ENCODE data around the gene RIPOR3. TPM values are rescaled to one million over a fixed set of nuclear protein-coding genes. Genes with fewer than 3 reads are reported as not detected.

RIPOR3 gene
- total and polyA plus RNA-seq, 4 donors, result 5.6 to 90.3 (median 16.3) TPM

- H3K4me3 ChIP-seq (ENCODE audit: low read depth in 1 of 3, low read length in 3 of 3), result no peak overlapping the region
- no peak overlapping the region for H3K27ac ChIP-seq (ENCODE audit: low read depth in 1 of 2, low read length in 2 of 2)
- 89% methylated on average over 5 of the region's 5 CpGs for WGBS
- no peak for TF ChIP-seq YY1 (IDR thresholded peaks at IDR 0.05)
- TF ChIP-seq RXRA (IDR thresholded peaks at IDR 0.05), result no peak
- no peak for TF ChIP-seq ATF3 (IDR thresholded peaks at IDR 0.05)
- no peak for TF ChIP-seq MAX (IDR thresholded peaks at IDR 0.05)
- DNase-seq (ENCODE audit: low spot score), result no peak
- H3K9ac ChIP-seq (ENCODE audit: low read depth in 1 of 2, low read length in 2 of 2), result no peak overlapping the region
- no peaks in the 10 kb centered on the region for H3K9me3 ChIP-seq (ENCODE audit: control insufficient read depth in 4 of 4, low read length in 3 of 4)
- H3K4me1 ChIP-seq (ENCODE audit: control insufficient read depth in 4 of 4, insufficient read depth in 4 of 4, low read length in 3 of 4), result peaks cover 2 to 14% (median 7%) of the 10 kb centered on the region in 4 donors
- H3K36me3 ChIP-seq (ENCODE audit: control insufficient read depth in 4 of 4, insufficient read depth in 3 of 4, low read depth in 1 of 4, low read length in 3 of 4), result peaks cover 16 to 56% (median 46%) of the 10 kb centered on the region in 4 donors
- H3K27me3 ChIP-seq (ENCODE audit: control insufficient read depth in 4 of 4, insufficient read depth in 4 of 4, low read length in 3 of 4), result no peaks in the 10 kb centered on the region
Observed at GRCh38 chr20:50578778-50579165, 112.6 kb downstream of the RIPOR3 start.

GRCh38 chr20:50578061-50578777, 113.1 kb downstream of the RIPOR3 start:
- Histone ChIP-seq H3K36me3 (ENCODE audit: control insufficient read depth in 4 of 4, insufficient read depth in 3 of 4, low read depth in 1 of 4, low read length in 3 of 4) (peaks cover 16 to 51% (median 43%) of the 10 kb centered on the region in 4 donors), H3K9ac (ENCODE audit: low read depth in 1 of 2, low read length in 2 of 2) (no peak overlapping the region), H3K27me3 (ENCODE audit: control insufficient read depth in 4 of 4, insufficient read depth in 4 of 4, low read length in 3 of 4) (no peaks in the 10 kb centered on the region), H3K9me3 (ENCODE audit: control insufficient read depth in 4 of 4, low read length in 3 of 4) (no peaks in the 10 kb centered on the region), H3K4me1 (ENCODE audit: control insufficient read depth in 4 of 4, insufficient read depth in 4 of 4, low read length in 3 of 4) (peaks cover 3 to 20% (median 13%) of the 10 kb centered on the region in 4 donors), H3K27ac (ENCODE audit: low read depth in 1 of 2, low read length in 2 of 2) (no peak overlapping the region), H3K4me3 (ENCODE audit: low read depth in 1 of 3, low read length in 3 of 3) (no peak overlapping the region)
- WGBS, result 87% methylated on average over 14 of the region's 14 CpGs
- DNase-seq (ENCODE audit: low spot score), result no peak
- TF ChIP-seq REST (IDR thresholded peaks at IDR 0.05) (no peak), ZBTB33 (IDR thresholded peaks at IDR 0.05) (no peak), ATF3 (IDR thresholded peaks at IDR 0.05) (no peak), RXRA (IDR thresholded peaks at IDR 0.05) (no peak), NR2F2 (IDR thresholded peaks at IDR 0.05) (no peak), SP1 (IDR thresholded peaks at IDR 0.05) (no peak), MAX (IDR thresholded peaks at IDR 0.05) (no peak), RAD21 (IDR thresholded peaks at IDR 0.05) (no peak), CTCF (IDR thresholded peaks at IDR 0.05; ENCODE audit: low read depth, low read length, missing input control) (no peak), GABPA (IDR thresholded peaks at IDR 0.05 in 1 of 2, conservative IDR thresholded peaks at IDR 0.05 in 1 of 2) (no peak), FOXA2 (IDR thresholded peaks at IDR 0.05) (no peak), FOXA1 (IDR thresholded peaks at IDR 0.05) (no peak), EGR1 (IDR thresholded peaks at IDR 0.05; ENCODE audit: low read depth in 2 of 2) (no peak)

Data from liver (tissue), 9 donors.